Right atrium auricular region (tissue), 2 donors: ENCODE data around the gene TPI1. TPM values are rescaled to one million over a fixed set of nuclear protein-coding genes. Genes with fewer than 3 reads are reported as not detected.

Experiments used
- DNase-seq: peaks from one replicate; pipeline ENCODE4 v3.0.0-alpha.2; 2019; ENCODE audit warnings: low spot score
- H3K27ac ChIP-seq, 2 donors: fragments of 200-600 bp; sonication (generic); 1 replicate in 1 of 2; 2 replicates in 1 of 2; pipeline ENCODE4 v1.5.1; 2016 to 2019
- H3K27me3 ChIP-seq, 2 donors: fragments of 200-600 bp; sonication (generic); one replicate each; pipeline versions ENCODE4 v1.5.1 to v1.6.0; 2017 to 2019
- H3K36me3 ChIP-seq: fragments of 200-600 bp; sonication (generic); one replicate; pipeline ENCODE4 v1.5.1; 2016
- H3K4me1 ChIP-seq, 2 donors: fragments of 200-600 bp; sonication (generic); one replicate each; pipeline versions ENCODE4 v1.5.1 to v1.6.0; 2017 to 2019
- H3K4me3 ChIP-seq, 2 donors: fragments of 200-600 bp; sonication (generic); 1 replicate in 1 of 2; 2 replicates in 1 of 2; pipeline ENCODE4 v1.5.1; 2017 to 2019; ENCODE audit warnings: mild to moderate bottlenecking in 1 of 2, moderate library complexity in 1 of 2
- H3K9me3 ChIP-seq, 2 donors: fragments of 200-600 bp; sonication (generic); one replicate each; pipeline ENCODE4 v1.5.1; 2019
- total RNA-seq, 2 donors: library from RNA; depleted of rRNA; stranded (reverse); fragments of >200 nt; gene quantifications; one replicate each; pipeline ENCODE4 v1.1.0, GENCODE V29; 2016
- TF ChIP-seq, protein P1 (sequence below), 2 donors: fragments of 200-600 bp; sonication (generic); IDR thresholded peaks; one replicate each; pipeline ENCODE4 v1.5.1; 2019; ENCODE audit warnings: antibody characterized with exemption in 2 of 2

TPI1 gene
- total RNA-seq, 2 donors from 2014 or later = 755 to 842 TPM

DNA sequence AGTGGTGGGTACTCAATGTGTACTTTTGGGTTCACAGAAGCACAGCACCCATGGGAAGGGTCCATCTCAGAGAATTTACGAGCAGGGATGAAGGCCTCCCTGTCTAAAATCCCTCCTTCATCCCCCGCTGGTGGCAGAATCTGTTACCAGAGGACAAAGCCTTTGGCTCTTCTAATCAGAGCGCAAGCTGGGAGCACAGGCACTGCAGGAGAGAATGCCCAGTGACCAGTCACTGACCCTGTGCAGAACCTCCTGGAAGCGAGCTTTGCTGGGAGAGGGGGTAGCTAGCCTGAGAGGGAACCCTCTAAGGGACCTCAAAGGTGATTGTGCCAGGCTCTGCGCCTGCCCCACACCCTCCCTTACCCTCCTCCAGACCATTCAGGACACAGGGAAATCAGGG lies 47.2 kb upstream of the TPI1 start:
- no peaks in the 10 kb centered on the region for H3K36me3 ChIP-seq
- H3K27ac ChIP-seq = no peak overlapping the region
- no peak overlapping the region for H3K4me3 ChIP-seq
- H3K9me3 ChIP-seq = no peaks in the 10 kb centered on the region
- peaks cover 3 to 23% of the 10 kb centered on the region in 2 donors for H3K4me1 ChIP-seq
- no peaks in the 10 kb centered on the region for H3K27me3 ChIP-seq
- TF ChIP-seq, protein P1, sequence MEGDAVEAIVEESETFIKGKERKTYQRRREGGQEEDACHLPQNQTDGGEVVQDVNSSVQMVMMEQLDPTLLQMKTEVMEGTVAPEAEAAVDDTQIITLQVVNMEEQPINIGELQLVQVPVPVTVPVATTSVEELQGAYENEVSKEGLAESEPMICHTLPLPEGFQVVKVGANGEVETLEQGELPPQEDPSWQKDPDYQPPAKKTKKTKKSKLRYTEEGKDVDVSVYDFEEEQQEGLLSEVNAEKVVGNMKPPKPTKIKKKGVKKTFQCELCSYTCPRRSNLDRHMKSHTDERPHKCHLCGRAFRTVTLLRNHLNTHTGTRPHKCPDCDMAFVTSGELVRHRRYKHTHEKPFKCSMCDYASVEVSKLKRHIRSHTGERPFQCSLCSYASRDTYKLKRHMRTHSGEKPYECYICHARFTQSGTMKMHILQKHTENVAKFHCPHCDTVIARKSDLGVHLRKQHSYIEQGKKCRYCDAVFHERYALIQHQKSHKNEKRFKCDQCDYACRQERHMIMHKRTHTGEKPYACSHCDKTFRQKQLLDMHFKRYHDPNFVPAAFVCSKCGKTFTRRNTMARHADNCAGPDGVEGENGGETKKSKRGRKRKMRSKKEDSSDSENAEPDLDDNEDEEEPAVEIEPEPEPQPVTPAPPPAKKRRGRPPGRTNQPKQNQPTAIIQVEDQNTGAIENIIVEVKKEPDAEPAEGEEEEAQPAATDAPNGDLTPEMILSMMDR (IDR thresholded peaks at IDR 0.05) = no peak
- no peak for DNase-seq

DNA sequence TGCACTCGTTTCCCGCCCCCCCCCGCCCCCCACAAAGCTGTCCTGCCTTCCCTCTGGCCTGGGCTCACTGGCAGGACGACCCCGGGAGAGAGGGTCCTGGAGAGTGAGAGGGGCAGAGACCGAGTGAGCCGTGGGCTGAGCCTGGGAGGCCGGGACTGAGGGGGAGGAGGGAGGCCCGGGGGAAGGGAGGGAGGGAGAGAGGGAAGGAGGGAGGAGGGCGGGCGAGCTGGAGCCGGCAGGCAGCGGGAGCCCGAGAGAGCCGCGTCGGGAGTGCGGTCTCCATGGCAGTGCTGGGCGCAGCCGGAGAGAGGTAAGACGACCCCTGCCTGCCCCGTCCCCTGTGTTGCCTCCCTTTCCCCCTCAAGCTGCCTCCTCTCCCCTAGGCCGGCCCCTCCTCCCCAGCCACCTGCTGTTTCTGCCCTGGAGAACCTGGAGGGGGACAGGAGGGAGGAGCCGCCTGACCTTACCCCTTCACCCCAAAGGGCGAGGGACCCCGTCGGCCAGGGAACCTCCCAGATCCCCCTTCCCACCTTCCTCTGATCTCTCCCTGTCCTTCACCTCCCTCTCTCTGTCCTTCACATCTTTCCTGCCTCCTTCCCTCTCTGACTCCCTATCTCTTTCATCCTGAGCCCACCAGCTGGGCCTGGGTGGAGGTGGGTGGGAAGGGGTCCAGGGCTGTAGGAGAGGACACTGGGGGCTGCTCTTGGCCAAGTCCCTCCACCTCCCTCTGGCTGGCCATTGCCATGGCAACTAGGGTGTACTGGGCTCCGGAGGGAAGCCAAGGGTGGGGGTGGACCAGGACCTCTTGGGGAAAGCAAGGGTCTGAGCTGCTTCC lies 45.5 kb upstream of the TPI1 start, which contains the start of gene GPR162:
GPR162 (plus strand) TSS at position 231 of the 835 bp plus-strand sequence. CDS start 2,078 bp downstream, outside the sequence.
- H3K4me1 ChIP-seq = peaks cover 3 to 32% of the 10 kb centered on the region in 2 donors
- DNase-seq = no peak

DNA sequence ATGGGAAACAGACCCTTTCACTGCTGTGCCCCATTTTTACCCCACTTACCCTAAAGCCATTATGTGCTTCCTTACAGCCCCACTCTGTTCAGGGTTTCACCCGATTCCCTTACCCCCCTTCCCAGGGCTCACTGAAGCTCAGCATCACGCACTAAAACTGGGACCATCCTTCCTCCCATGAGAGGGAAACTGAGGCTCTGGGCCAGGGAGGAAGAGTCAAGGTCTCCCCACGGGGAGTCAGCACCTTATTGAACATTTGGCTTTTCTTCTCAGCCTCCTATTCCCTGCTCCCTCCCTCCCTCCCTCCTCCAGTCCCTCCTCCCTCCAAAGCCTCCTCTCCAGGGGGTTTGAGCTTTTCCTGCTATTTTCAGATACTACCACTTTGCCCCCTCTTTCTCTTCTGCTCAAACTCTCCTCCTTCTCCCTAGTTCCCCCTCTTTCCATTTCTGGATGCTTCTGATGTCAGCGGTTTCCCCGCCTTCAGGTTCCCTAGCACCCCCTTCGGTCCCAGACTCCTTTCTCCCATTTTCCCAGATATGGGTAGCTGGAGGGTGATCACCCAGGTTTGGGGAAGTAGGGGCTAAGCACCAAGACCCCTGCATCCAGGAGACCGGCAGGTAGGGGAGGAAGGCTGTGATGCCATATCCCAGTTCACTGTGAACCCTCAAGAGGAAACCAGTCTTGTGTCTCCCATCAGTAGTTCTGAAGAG lies 44.8 kb upstream of the TPI1 start:
- H3K9me3 ChIP-seq = no peaks in the 10 kb centered on the region
- TF ChIP-seq, protein P1 (IDR thresholded peaks at IDR 0.05) = no peak
- no peaks in the 10 kb centered on the region for H3K36me3 ChIP-seq
- DNase-seq = no peak
- peak overlapping the region in 1 of 2 donors; percentile 58 for H3K4me3 ChIP-seq
- H3K27me3 ChIP-seq = no peaks in the 10 kb centered on the region
- H3K4me1 ChIP-seq = peaks cover 3 to 40% of the 10 kb centered on the region in 2 donors
- H3K27ac ChIP-seq = no peak overlapping the region

More for the DNA sequence above, 45.5 kb upstream of the TPI1 start, which contains the start of gene GPR162:
- Histone ChIP-seq H3K4me3 (peak within 1 kb of the TSS; percentile 49 to 58), H3K9me3 (no peaks in the 10 kb centered on the region), H3K27me3 (no peaks in the 10 kb centered on the region), H3K36me3 (no peaks in the 10 kb centered on the region), H3K27ac (peak within 1 kb of the TSS; percentile 69 to 73)
- TF ChIP-seq, protein P1 (IDR thresholded peaks at IDR 0.05) = no peak

DNA sequence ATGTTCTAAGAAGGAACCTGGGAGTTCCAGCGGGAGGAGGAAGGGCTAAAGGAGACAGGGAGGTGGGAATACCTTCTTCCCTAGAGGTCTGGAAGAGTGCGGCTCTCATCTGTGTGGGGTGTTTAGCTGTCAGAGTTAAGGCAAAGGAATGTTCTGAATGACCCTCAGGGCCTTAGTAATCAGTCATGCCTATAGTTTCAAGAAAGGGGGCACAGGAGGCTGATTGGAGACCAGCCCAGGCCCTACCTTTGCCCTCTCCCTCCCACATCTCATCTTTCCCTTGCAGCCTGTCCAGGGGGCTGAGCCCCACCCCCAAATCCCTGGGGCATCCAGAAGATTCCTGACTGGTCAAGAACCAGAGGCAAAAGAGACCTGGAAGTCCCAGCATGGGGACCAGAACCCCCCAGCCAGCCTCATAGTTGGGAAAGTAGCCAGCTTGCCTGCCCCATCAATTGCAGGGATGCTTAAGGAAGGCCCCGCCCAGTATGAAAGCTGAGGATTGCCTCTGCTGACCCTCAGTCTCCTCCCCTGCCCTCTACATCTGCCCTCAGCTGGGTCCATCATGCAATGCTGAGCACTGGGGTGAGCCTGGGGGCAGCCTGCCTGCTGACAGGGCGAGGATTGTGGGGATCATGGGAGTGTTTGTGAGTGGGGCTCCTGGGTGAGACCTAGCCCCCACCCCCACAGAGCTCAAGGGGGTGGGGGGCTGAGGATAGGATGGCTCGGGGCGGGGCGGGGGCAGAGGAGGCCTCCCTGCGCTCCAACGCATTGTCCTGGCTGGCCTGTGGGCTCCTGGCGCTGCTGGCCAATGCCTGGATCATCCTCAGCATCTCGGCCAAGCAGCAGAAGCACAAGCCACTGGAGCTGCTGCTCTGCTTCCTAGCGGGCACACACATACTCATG lies 43.9 kb upstream of the TPI1 start:
- peaks cover 3 to 47% of the 10 kb centered on the region in 2 donors for H3K4me1 ChIP-seq
- no peak overlapping the region for H3K27ac ChIP-seq
- no peaks in the 10 kb centered on the region for H3K9me3 ChIP-seq
- no peaks in the 10 kb centered on the region for H3K36me3 ChIP-seq
- TF ChIP-seq, protein P1 (IDR thresholded peaks at IDR 0.05) = no peak
- H3K27me3 ChIP-seq = no peaks in the 10 kb centered on the region
- no peak overlapping the region for H3K4me3 ChIP-seq
- no peak for DNase-seq

DNA sequence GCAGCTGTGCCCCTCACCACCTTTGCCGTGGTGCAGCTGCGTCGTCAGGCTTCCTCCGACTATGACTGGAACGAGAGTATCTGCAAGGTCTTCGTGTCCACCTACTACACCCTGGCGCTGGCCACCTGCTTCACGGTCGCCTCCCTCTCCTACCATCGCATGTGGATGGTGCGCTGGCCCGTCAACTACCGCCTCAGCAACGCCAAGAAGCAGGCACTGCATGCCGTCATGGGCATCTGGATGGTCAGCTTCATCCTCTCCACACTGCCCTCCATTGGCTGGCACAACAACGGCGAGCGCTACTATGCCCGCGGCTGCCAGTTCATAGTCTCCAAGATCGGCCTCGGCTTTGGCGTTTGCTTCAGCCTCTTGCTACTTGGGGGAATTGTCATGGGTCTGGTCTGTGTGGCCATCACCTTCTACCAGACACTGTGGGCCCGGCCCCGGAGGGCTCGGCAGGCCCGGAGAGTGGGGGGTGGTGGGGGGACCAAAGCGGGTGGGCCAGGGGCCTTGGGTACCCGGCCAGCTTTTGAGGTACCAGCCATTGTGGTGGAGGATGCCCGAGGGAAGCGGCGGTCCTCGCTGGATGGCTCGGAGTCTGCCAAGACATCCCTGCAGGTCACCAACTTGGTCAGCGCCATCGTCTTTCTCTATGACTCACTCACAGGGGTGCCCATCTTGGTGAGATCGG lies 43.1 kb upstream of the TPI1 start:
- no peak for DNase-seq
- Histone ChIP-seq H3K4me3 (no peak overlapping the region), H3K9me3 (no peaks in the 10 kb centered on the region), H3K36me3 (no peaks in the 10 kb centered on the region), H3K27me3 (no peaks in the 10 kb centered on the region), H3K4me1 (peaks cover 3 to 51% of the 10 kb centered on the region in 2 donors), H3K27ac (no peak overlapping the region)
- TF ChIP-seq, protein P1 (IDR thresholded peaks at IDR 0.05) = no peak
